Activated CD4-positive, alpha-beta T cell treated with anti-CD3 and anti-CD28 coated beads, Interleukin-2, amount 10 ng/mL, durations not matched to agents 24 days and 14 days (primary cell): ENCODE measurements around the gene SLF2. TPM values are rescaled to one million over a fixed set of nuclear protein-coding genes. Genes with fewer than 3 reads are reported as not detected.
A peak's percentile ranks its signal among the peaks of the same experiment; 100 is the strongest.

Experiments
- DNase-seq: peaks from one replicate; pipeline ENCODE4 v3.0.0; 2022
- H3K27ac Mint-ChIP-seq: one replicate; pipeline ENCODE4 v1.8.0; 2022; ENCODE audit warnings: mild to moderate bottlenecking, mixed read lengths
- H3K27me3 Mint-ChIP-seq: one replicate; pipeline ENCODE4 v1.8.0; 2022; ENCODE audit warnings: mixed read lengths
- H3K36me3 Mint-ChIP-seq: one replicate; pipeline ENCODE4 v1.8.0; 2022; ENCODE audit warnings: low read depth, mild to moderate bottlenecking, mixed read lengths
- H3K4me1 Mint-ChIP-seq: one replicate; pipeline ENCODE4 v1.8.0; 2021; ENCODE audit warnings: mixed read lengths
- H3K4me3 Mint-ChIP-seq: one replicate; pipeline ENCODE4 v1.8.0; 2022; ENCODE audit warnings: mild to moderate bottlenecking, moderate library complexity, mixed read lengths
- H3K9me3 Mint-ChIP-seq: one replicate; pipeline ENCODE4 v1.8.0; 2021; ENCODE audit warnings: mixed read lengths
- intact Hi-C: fragments of 100-400 bp; cut with micrococcal nuclease; formaldehyde crosslinking; loops from one replicate; pipeline ENCODE4 v1.15.1; 2023
- total RNA-seq: library from RNA; stranded (reverse); gene quantifications from 2 replicates; pipeline ENCODE4 v1.2.3, GENCODE V29; 2022

SLF2 gene
- total RNA-seq, 1 donor from 2014 or later, result 35.3 TPM

GRCh38 chr10:100901051-100901450 lies 11.7 kb upstream of the SLF2 start:
- Mint-ChIP-seq H3K4me1 (peaks cover 1% of the 10 kb centered on the region), H3K27ac (no peak overlapping the region), H3K36me3 (no peaks in the 10 kb centered on the region), H3K9me3 (no peaks in the 10 kb centered on the region), H3K4me3 (no peak overlapping the region), H3K27me3 (peaks cover 48% of the 10 kb centered on the region)
- DNase-seq, result no peak
- intact Hi-C loops, result no loop called here

GRCh38 chr10:100902622-100903021 lies 10.1 kb upstream of the SLF2 start:
- Mint-ChIP-seq H3K4me1 (peaks cover 7% of the 10 kb centered on the region), H3K4me3 (no peak overlapping the region), H3K36me3 (no peaks in the 10 kb centered on the region), H3K9me3 (no peaks in the 10 kb centered on the region), H3K27ac (no peak overlapping the region), H3K27me3 (peaks cover 42% of the 10 kb centered on the region)
- intact Hi-C loops, result no loop called here
- no peak for DNase-seq

GRCh38 chr10:100904917-100905316 lies 7.8 kb upstream of the SLF2 start:
- no peak overlapping the region for H3K4me3 Mint-ChIP-seq
- peaks cover 29% of the 10 kb centered on the region for H3K27me3 Mint-ChIP-seq
- intact Hi-C loops, result no loop called here
- H3K36me3 Mint-ChIP-seq, result no peaks in the 10 kb centered on the region
- H3K9me3 Mint-ChIP-seq, result no peaks in the 10 kb centered on the region
- H3K4me1 Mint-ChIP-seq, result peaks cover 14% of the 10 kb centered on the region
- H3K27ac Mint-ChIP-seq, result no peak overlapping the region
- no peak for DNase-seq

GRCh38 chr10:100907175-100907574 lies 5.6 kb upstream of the SLF2 start:
- H3K27me3 Mint-ChIP-seq, result peaks cover 11% of the 10 kb centered on the region
- intact Hi-C loops, result no loop called here
- H3K9me3 Mint-ChIP-seq, result no peaks in the 10 kb centered on the region
- peaks cover 22% of the 10 kb centered on the region for H3K4me1 Mint-ChIP-seq
- DNase-seq, result no peak
- H3K27ac Mint-ChIP-seq, result no peak overlapping the region
- no peaks in the 10 kb centered on the region for H3K36me3 Mint-ChIP-seq
- no peak overlapping the region for H3K4me3 Mint-ChIP-seq

- Mint-ChIP-seq H3K4me1 (peaks cover 24% of the 10 kb centered on the region), H3K27me3 (peaks cover 11% of the 10 kb centered on the region), H3K36me3 (no peaks in the 10 kb centered on the region), H3K4me3 (no peak overlapping the region), H3K9me3 (no peaks in the 10 kb centered on the region), H3K27ac (no peak overlapping the region)
- intact Hi-C loops, result no loop called here
- no peak for DNase-seq
Measured at GRCh38 chr10:100907773-100908363, 4.9 kb upstream of the SLF2 start.

GRCh38 chr10:100908378-100908777 lies 4.4 kb upstream of the SLF2 start:
- Mint-ChIP-seq H3K4me3 (no peak overlapping the region), H3K27ac (no peak overlapping the region), H3K9me3 (no peaks in the 10 kb centered on the region), H3K4me1 (peaks cover 27% of the 10 kb centered on the region), H3K36me3 (peaks cover 2% of the 10 kb centered on the region), H3K27me3 (peaks cover 7% of the 10 kb centered on the region)
- intact Hi-C loops, result no loop called here
- DNase-seq, result no peak

GRCh38 chr10:100909501-100910263 lies 3.1 kb upstream of the SLF2 start:
- DNase-seq, result no peak
- no peak overlapping the region for H3K27ac Mint-ChIP-seq
- intact Hi-C loops, result loop anchor here (5.0 to 10.0 kb wide), 3 partner anchors 123 to 1175 kb away; partner anchors contain the start of genes COX15, CUTC, PDZD7 and SCD
- H3K9me3 Mint-ChIP-seq, result no peaks in the 10 kb centered on the region
- peaks cover 4% of the 10 kb centered on the region for H3K36me3 Mint-ChIP-seq
- peaks cover under 1% of the 10 kb centered on the region for H3K27me3 Mint-ChIP-seq
- H3K4me3 Mint-ChIP-seq, result no peak overlapping the region
- H3K4me1 Mint-ChIP-seq, result peaks cover 38% of the 10 kb centered on the region

GRCh38 chr10:100911472-100911871 lies 1.3 kb upstream of the SLF2 start:
- Mint-ChIP-seq H3K27ac (no peak overlapping the region), H3K4me3 (no peak overlapping the region), H3K36me3 (peaks cover 10% of the 10 kb centered on the region), H3K27me3 (no peaks in the 10 kb centered on the region), H3K9me3 (no peaks in the 10 kb centered on the region), H3K4me1 (peaks cover 47% of the 10 kb centered on the region)
- no peak for DNase-seq
- intact Hi-C loops, result loop anchor here (5.0 to 10.0 kb wide), 3 partner anchors 121 to 1177 kb away; partner anchors contain the start of genes COX15, CUTC, PDZD7 and SCD

- peaks cover 15% of the 10 kb centered on the region for H3K36me3 Mint-ChIP-seq
- DNase-seq, result no peak
- H3K27ac Mint-ChIP-seq, result peak overlapping the region; percentile 98
- peak overlapping the region; percentile 99 for H3K4me3 Mint-ChIP-seq
- no peaks in the 10 kb centered on the region for H3K9me3 Mint-ChIP-seq
- no peaks in the 10 kb centered on the region for H3K27me3 Mint-ChIP-seq
- peaks cover 46% of the 10 kb centered on the region for H3K4me1 Mint-ChIP-seq
- intact Hi-C loops, result loop anchor here (1.0 to 10.0 kb wide), 5 partner anchors 75 to 1177 kb away; partner anchors contain the start of genes COX15, CUTC, LZTS2 and MRPL43
Measured at GRCh38 chr10:100912013-100912604, 654 bp upstream of the SLF2 start.

- H3K27me3 Mint-ChIP-seq, result no peaks in the 10 kb centered on the region
- H3K27ac Mint-ChIP-seq, result peak overlapping the region; percentile 98
- H3K36me3 Mint-ChIP-seq, result peaks cover 19% of the 10 kb centered on the region
- H3K4me1 Mint-ChIP-seq, result peaks cover 40% of the 10 kb centered on the region
- intact Hi-C loops, result loop anchor here (2.0 to 10.0 kb wide), 4 partner anchors 73 to 1179 kb away; partner anchors contain the start of genes COX15, CUTC, MRPL43 and PDZD7
- DNase-seq, result no peak
- no peaks in the 10 kb centered on the region for H3K9me3 Mint-ChIP-seq
- H3K4me3 Mint-ChIP-seq, result peak overlapping the region; percentile 99
Measured at GRCh38 chr10:100913470-100913865, 705 bp downstream of the SLF2 start.

GRCh38 chr10:100917071-100917470 lies 4.3 kb downstream of the SLF2 start:
- Mint-ChIP-seq H3K27ac (no peak overlapping the region), H3K4me1 (peaks cover 26% of the 10 kb centered on the region), H3K36me3 (peaks cover 35% of the 10 kb centered on the region), H3K9me3 (no peaks in the 10 kb centered on the region), H3K27me3 (no peaks in the 10 kb centered on the region), H3K4me3 (no peak overlapping the region)
- no peak for DNase-seq
- intact Hi-C loops, result loop anchor here (10.0 kb wide), 2 partner anchors 572 to 1182 kb away; partner anchors contain the start of genes COX15, CUTC and SCD

- Mint-ChIP-seq H3K27me3 (no peaks in the 10 kb centered on the region), H3K4me1 (peaks cover 5% of the 10 kb centered on the region), H3K36me3 (peaks cover 53% of the 10 kb centered on the region), H3K9me3 (no peaks in the 10 kb centered on the region), H3K4me3 (no peak overlapping the region), H3K27ac (no peak overlapping the region)
- intact Hi-C loops, result no loop called here
- no peak for DNase-seq
Measured at GRCh38 chr10:100923580-100923979, 10.8 kb downstream of the SLF2 start.

GRCh38 chr10:100927266-100927665 lies 14.5 kb downstream of the SLF2 start:
- H3K4me1 Mint-ChIP-seq, result peaks cover 7% of the 10 kb centered on the region
- DNase-seq, result no peak
- peaks cover 53% of the 10 kb centered on the region for H3K36me3 Mint-ChIP-seq
- H3K27me3 Mint-ChIP-seq, result no peaks in the 10 kb centered on the region
- H3K27ac Mint-ChIP-seq, result no peak overlapping the region
- H3K4me3 Mint-ChIP-seq, result no peak overlapping the region
- intact Hi-C loops, result no loop called here
- no peaks in the 10 kb centered on the region for H3K9me3 Mint-ChIP-seq

- intact Hi-C loops, result no loop called here
- no peaks in the 10 kb centered on the region for H3K27me3 Mint-ChIP-seq
- DNase-seq, result no peak
- no peaks in the 10 kb centered on the region for H3K9me3 Mint-ChIP-seq
- H3K27ac Mint-ChIP-seq, result no peak overlapping the region
- H3K36me3 Mint-ChIP-seq, result peaks cover 55% of the 10 kb centered on the region
- H3K4me1 Mint-ChIP-seq, result peaks cover 7% of the 10 kb centered on the region
- H3K4me3 Mint-ChIP-seq, result no peak overlapping the region
Measured at GRCh38 chr10:100928039-100928438, 15.3 kb downstream of the SLF2 start.
